ENCODE measurements around the gene SLC26A2.

DNA sequence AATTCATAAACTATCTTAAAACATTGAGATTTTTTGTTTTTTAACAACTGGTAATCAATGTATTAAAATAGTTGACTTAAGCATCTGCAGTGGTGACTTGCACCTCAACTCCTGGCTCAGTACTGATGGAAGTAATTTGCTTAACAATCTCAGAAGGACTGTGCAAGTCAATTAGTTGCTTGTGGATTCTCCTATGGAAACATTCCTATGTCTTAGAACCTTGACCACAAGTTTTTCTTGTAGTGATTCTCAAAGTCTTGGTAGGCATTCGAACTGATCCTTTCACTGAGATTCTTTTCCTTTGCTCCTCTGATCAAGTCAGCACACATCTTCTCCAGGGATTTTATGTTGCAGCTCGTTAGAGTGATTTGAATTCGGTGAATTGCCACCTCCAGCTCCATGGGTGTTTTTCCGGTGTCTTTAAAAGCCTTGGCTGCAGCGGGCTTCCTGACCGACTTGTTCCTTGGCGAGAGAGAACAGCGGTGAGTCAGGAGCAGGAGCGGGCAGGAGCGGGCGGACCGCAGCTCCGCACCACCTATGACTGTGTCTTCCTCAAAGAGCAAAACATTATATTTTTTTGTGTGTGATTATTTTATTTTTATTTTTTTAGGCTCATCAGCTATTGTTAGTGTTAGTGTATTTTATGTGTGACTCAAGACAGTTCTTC is 61.1 kb downstream of the SLC26A2 start:
- TF ChIP-seq, protein P1, sequence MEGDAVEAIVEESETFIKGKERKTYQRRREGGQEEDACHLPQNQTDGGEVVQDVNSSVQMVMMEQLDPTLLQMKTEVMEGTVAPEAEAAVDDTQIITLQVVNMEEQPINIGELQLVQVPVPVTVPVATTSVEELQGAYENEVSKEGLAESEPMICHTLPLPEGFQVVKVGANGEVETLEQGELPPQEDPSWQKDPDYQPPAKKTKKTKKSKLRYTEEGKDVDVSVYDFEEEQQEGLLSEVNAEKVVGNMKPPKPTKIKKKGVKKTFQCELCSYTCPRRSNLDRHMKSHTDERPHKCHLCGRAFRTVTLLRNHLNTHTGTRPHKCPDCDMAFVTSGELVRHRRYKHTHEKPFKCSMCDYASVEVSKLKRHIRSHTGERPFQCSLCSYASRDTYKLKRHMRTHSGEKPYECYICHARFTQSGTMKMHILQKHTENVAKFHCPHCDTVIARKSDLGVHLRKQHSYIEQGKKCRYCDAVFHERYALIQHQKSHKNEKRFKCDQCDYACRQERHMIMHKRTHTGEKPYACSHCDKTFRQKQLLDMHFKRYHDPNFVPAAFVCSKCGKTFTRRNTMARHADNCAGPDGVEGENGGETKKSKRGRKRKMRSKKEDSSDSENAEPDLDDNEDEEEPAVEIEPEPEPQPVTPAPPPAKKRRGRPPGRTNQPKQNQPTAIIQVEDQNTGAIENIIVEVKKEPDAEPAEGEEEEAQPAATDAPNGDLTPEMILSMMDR (IDR thresholded peaks at IDR 0.05): no peak
- no peak for TF ChIP-seq POLR2A (IDR thresholded peaks at IDR 0.05)
